ENCODE measurements around the gene PPIL6. TPM values are rescaled to one million over a fixed set of nuclear protein-coding genes. Genes with fewer than 3 reads are reported as not detected.

The PPIL6 gene
- total RNA-seq, 4 donors from 2014 or later: 0.59 to 18.0 (median 4.6) TPM

GRCh38 chr6:109478222-109478805 lies 37.9 kb upstream of the PPIL6 start:
- Histone ChIP-seq H3K9me3 (no peaks in the 10 kb centered on the region), H3K27me3 (no peaks in the 10 kb centered on the region), H3K4me1 (peaks cover 0 to 9% of the 10 kb centered on the region in 2 donors), H3K4me3 (no peak overlapping the region), H3K27ac (no peak overlapping the region), H3K36me3 (no peaks in the 10 kb centered on the region)
- TF ChIP-seq CTCF (IDR thresholded peaks at IDR 0.05): no peak
- intact Hi-C loops (cut with DNase I; ENCODE audit: low total_unique reads): no loop called here
- DNase-seq: no peak

- Histone ChIP-seq H3K36me3 (no peaks in the 10 kb centered on the region), H3K27me3 (no peaks in the 10 kb centered on the region), H3K9me3 (no peaks in the 10 kb centered on the region), H3K4me3 (no peak overlapping the region), H3K4me1 (peaks cover 0 to 9% of the 10 kb centered on the region in 2 donors), H3K27ac (no peak overlapping the region)
- no peak for TF ChIP-seq POLR2A (IDR thresholded peaks at IDR 0.05)
- no peak for TF ChIP-seq CTCF (IDR thresholded peaks at IDR 0.05)
- intact Hi-C loops (cut with DNase I; ENCODE audit: low total_unique reads): no loop called here
- DNase-seq: no peak
Observed at GRCh38 chr6:109477725-109478124, 37.3 kb upstream of the PPIL6 start.

DNA sequence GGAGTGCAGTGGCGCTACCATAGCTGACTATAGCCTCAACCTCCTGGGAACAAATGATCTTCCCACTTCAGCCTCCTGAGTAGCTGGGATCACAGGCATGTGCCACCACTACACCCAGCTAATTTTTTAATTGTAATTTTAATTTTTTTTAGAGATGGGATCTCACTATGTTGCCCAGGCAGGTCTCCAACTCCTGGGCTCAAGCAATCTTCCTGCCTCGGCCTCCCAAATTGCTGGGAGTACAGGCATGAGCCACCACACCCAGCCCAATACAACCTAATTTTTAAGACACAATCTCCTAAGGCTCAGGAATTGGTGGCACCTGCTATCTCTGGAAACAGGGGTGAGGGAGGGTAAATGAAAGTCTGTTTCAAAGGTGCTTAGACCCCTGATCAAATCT lies 36.8 kb upstream of the PPIL6 start:
- H3K27ac ChIP-seq: no peak overlapping the region

DNA sequence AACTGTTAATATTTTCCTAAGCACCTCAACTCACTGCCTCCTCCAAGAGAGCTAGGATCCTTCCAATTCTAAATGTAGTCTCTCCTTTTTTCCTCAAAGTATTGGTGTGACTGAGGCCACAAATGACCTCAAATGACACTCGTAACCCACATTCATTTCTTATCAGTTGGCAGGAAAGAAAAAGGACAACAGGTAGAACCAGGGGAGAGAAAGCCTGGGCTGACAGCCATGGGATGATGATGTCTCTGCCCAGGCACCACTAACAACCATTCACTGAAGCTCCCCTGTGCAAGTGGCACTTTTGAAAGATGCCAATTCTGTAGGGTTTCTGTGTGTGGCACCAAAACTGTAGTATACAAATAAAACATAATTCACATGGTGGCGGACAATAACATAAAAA lies 35.2 kb upstream of the PPIL6 start:
- intact Hi-C loops (cut with DNase I; ENCODE audit: low total_unique reads): no loop called here
- Histone ChIP-seq H3K4me3 (no peak overlapping the region), H3K36me3 (no peaks in the 10 kb centered on the region), H3K9me3 (no peaks in the 10 kb centered on the region), H3K27ac (no peak overlapping the region), H3K27me3 (no peaks in the 10 kb centered on the region), H3K4me1 (no peaks in the 10 kb centered on the region)
- no peak for TF ChIP-seq CTCF (IDR thresholded peaks at IDR 0.05)
- no peak for TF ChIP-seq POLR2A (IDR thresholded peaks at IDR 0.05)
- DNase-seq: no peak

More for the DNA sequence above, 36.8 kb upstream of the PPIL6 start:
- Histone ChIP-seq H3K27me3 (no peaks in the 10 kb centered on the region), H3K4me3 (no peak overlapping the region), H3K36me3 (no peaks in the 10 kb centered on the region), H3K9me3 (no peaks in the 10 kb centered on the region), H3K4me1 (peaks cover 0 to 9% of the 10 kb centered on the region in 2 donors)
- intact Hi-C loops (cut with DNase I; ENCODE audit: low total_unique reads): no loop called here
- DNase-seq: no peak
- TF ChIP-seq POLR2A (IDR thresholded peaks at IDR 0.05): no peak
- TF ChIP-seq CTCF (IDR thresholded peaks at IDR 0.05): no peak

- Histone ChIP-seq H3K9me3 (no peaks in the 10 kb centered on the region), H3K27ac (no peak overlapping the region), H3K4me3 (no peak overlapping the region), H3K4me1 (no peaks in the 10 kb centered on the region), H3K36me3 (no peaks in the 10 kb centered on the region), H3K27me3 (no peaks in the 10 kb centered on the region)
- intact Hi-C loops (cut with DNase I; ENCODE audit: low total_unique reads): no loop called here
- TF ChIP-seq CTCF (IDR thresholded peaks at IDR 0.05): no peak
- no peak for TF ChIP-seq POLR2A (IDR thresholded peaks at IDR 0.05)
- DNase-seq: no peak
Observed at GRCh38 chr6:109474995-109475394, 34.6 kb upstream of the PPIL6 start.
